GM23338 (cell line): ENCODE data around the gene LIMA1.
"Not testable (repeated sequence)": the region's sequence is repeated elsewhere in the genome, so short reads cannot be mapped to it uniquely, and the experiment has no call there.

Source experiments
- CREB1 ChIP-seq: fragments of 250-450 bp; sonication (Bioruptor Pico); IDR thresholded peaks from 2 replicates; pipeline ENCODE4 v1.5.0; 2020; ENCODE audit warnings: low read depth, mild to moderate bottlenecking, moderate library complexity
- CTCF ChIP-seq, 2 experiments: fragments of 200-600 bp in 1 of 2; sonication (generic) in 1 of 2; conservative IDR thresholded peaks; 2 replicates each; pipeline versions ENCODE4 v1.5.1 to v1.6.1; 2016 to 2017; ENCODE audit warnings: antibody characterized with exemption in 2 of 2, low read depth in 2 of 2, mild to moderate bottlenecking in 2 of 2, moderate library complexity in 1 of 2
- ETS1 ChIP-seq: IDR thresholded peaks from 2 replicates; pipeline ENCODE4 v1.6.1; 2016; ENCODE audit warnings: antibody characterized with exemption
- EZH2 ChIP-seq: fragments of 200-600 bp; sonication (generic); IDR thresholded peaks from one replicate; pipeline ENCODE4 v1.8.0; 2017; ENCODE audit warnings: antibody characterized with exemption, mild to moderate bottlenecking, low read depth; ENCODE audit not compliant: unreplicated experiment
- EZH2phosphoT487 ChIP-seq: fragments of 200-600 bp; sonication (generic); IDR thresholded peaks from one replicate; pipeline ENCODE4 v1.8.1; 2018; ENCODE audit warnings: antibody characterized with exemption; ENCODE audit not compliant: unreplicated experiment
- JUNB ChIP-seq: IDR thresholded peaks from one replicate; pipeline ENCODE4 v1.6.1; 2016; ENCODE audit warnings: antibody characterized with exemption; ENCODE audit not compliant: unreplicated experiment
- NANOG ChIP-seq: IDR thresholded peaks from 2 replicates; pipeline ENCODE4 v1.6.1; 2016; ENCODE audit warnings: antibody characterized with exemption, borderline replicate concordance
- POLR2AphosphoS5 ChIP-seq: IDR thresholded peaks from 2 replicates; pipeline ENCODE4 v1.6.1; 2016; ENCODE audit warnings: antibody characterized with exemption, low read depth
- REST ChIP-seq: IDR thresholded peaks from one replicate; pipeline ENCODE4 v1.6.1; 2018; ENCODE audit warnings: antibody characterized with exemption; ENCODE audit not compliant: unreplicated experiment
- STAT1 ChIP-seq: IDR thresholded peaks from one replicate; pipeline ENCODE4 v1.6.1; 2016; ENCODE audit warnings: antibody characterized with exemption; ENCODE audit not compliant: unreplicated experiment
- ZNF331 ChIP-seq: fragments of 250-450 bp; sonication (Bioruptor Pico); IDR thresholded peaks from 2 replicates; pipeline ENCODE4 v1.5.0; 2020; ENCODE audit warnings: low read depth, mild to moderate bottlenecking, moderate library complexity

- TF ChIP-seq CTCF (conservative IDR thresholded peaks at IDR 0.05; ENCODE audit: low read depth in 2 of 2); CREB1 (CRISPR knock-in tag); EZH2; POLR2AphosphoS5; JUNB; EZH2phosphoT487; REST; STAT1; NANOG; ZNF331; ETS1: not testable (repeated sequence)
These were observed 8.2 kb downstream of the LIMA1 start for GRCh38 chr12:50275127-50275526.
